Nephron progenitor cell (in vitro differentiated cells): ENCODE results near the gene NTF3.

Experiments
- DNase-seq: peaks from one replicate; pipeline ENCODE4 v3.0.0; 2021
- H3K27ac Mint-ChIP-seq: 2 replicates; pipeline ENCODE4 v1.8.0; 2021; ENCODE audit warnings: mild to moderate bottlenecking, moderate library complexity, mixed read lengths
- H3K27me3 Mint-ChIP-seq: 2 replicates; pipeline ENCODE4 v1.8.0; 2021; ENCODE audit warnings: mild to moderate bottlenecking, low read depth, mixed read lengths; ENCODE audit not compliant: poor library complexity
- H3K36me3 Mint-ChIP-seq: 2 replicates; pipeline ENCODE4 v1.8.0; 2021; ENCODE audit warnings: low read depth, mixed read lengths
- H3K4me1 Mint-ChIP-seq: 2 replicates; pipeline ENCODE4 v1.8.0; 2021; ENCODE audit warnings: mixed read lengths
- H3K4me3 Mint-ChIP-seq: 2 replicates; pipeline ENCODE4 v1.8.0; 2021; ENCODE audit warnings: mild to moderate bottlenecking, moderate library complexity, mixed read lengths
- H3K9me3 Mint-ChIP-seq: 2 replicates; pipeline ENCODE4 v1.8.0; 2021; ENCODE audit warnings: mild to moderate bottlenecking, moderate library complexity, mixed read lengths
- CTCF ChIP-seq: fragments of 200-600 bp; sonication (generic); IDR thresholded peaks from 2 replicates; pipeline ENCODE4 v1.5.0; 2021; ENCODE audit warnings: antibody characterized with exemption

The NTF3 gene

GRCh38 chr12:5494343-5494742, 62.4 kb downstream of the NTF3 start:
- Mint-ChIP-seq H3K27me3 (no peaks in the 10 kb centered on the region), H3K36me3 (peaks cover 5% of the 10 kb centered on the region), H3K4me3 (no peak overlapping the region), H3K27ac (no peak overlapping the region), H3K9me3 (no peaks in the 10 kb centered on the region), H3K4me1 (peaks cover 44% of the 10 kb centered on the region)
- no peak for DNase-seq
- no peak for TF ChIP-seq CTCF

GRCh38 chr12:5497329-5498053, 65.6 kb downstream of the NTF3 start:
- H3K9me3 Mint-ChIP-seq = no peaks in the 10 kb centered on the region
- H3K4me3 Mint-ChIP-seq = no peak overlapping the region
- TF ChIP-seq CTCF = no peak
- peaks cover 18% of the 10 kb centered on the region for H3K4me1 Mint-ChIP-seq
- H3K27ac Mint-ChIP-seq = no peak overlapping the region
- H3K27me3 Mint-ChIP-seq = peaks cover 7% of the 10 kb centered on the region
- peaks cover 5% of the 10 kb centered on the region for H3K36me3 Mint-ChIP-seq
- no peak for DNase-seq

- Mint-ChIP-seq H3K36me3 (peaks cover 5% of the 10 kb centered on the region), H3K27ac (no peak overlapping the region), H3K4me3 (no peak overlapping the region), H3K27me3 (peaks cover 10% of the 10 kb centered on the region), H3K4me1 (peaks cover 17% of the 10 kb centered on the region), H3K9me3 (no peaks in the 10 kb centered on the region)
- DNase-seq = no peak
- TF ChIP-seq CTCF = no peak
These were observed 66.2 kb downstream of the NTF3 start for GRCh38 chr12:5498076-5498475.

GRCh38 chr12:5498806-5499205, 66.9 kb downstream of the NTF3 start:
- Mint-ChIP-seq H3K36me3 (peaks cover 5% of the 10 kb centered on the region), H3K27me3 (peaks cover 11% of the 10 kb centered on the region), H3K27ac (no peak overlapping the region), H3K4me3 (no peak overlapping the region), H3K4me1 (peaks cover 17% of the 10 kb centered on the region), H3K9me3 (no peaks in the 10 kb centered on the region)
- TF ChIP-seq CTCF = no peak
- DNase-seq = no peak

GRCh38 chr12:5499566-5500330, 67.8 kb downstream of the NTF3 start:
- DNase-seq = no peak
- no peak for TF ChIP-seq CTCF
- Mint-ChIP-seq H3K4me3 (no peak overlapping the region), H3K27ac (no peak overlapping the region), H3K27me3 (peaks cover 11% of the 10 kb centered on the region), H3K36me3 (peaks cover under 1% of the 10 kb centered on the region), H3K9me3 (no peaks in the 10 kb centered on the region), H3K4me1 (peaks cover 15% of the 10 kb centered on the region)

GRCh38 chr12:5500331-5500659, 68.4 kb downstream of the NTF3 start:
- no peak for TF ChIP-seq CTCF
- peaks cover 15% of the 10 kb centered on the region for H3K4me1 Mint-ChIP-seq
- DNase-seq = no peak
- peaks cover 13% of the 10 kb centered on the region for H3K27me3 Mint-ChIP-seq
- H3K4me3 Mint-ChIP-seq = no peak overlapping the region
- H3K9me3 Mint-ChIP-seq = no peaks in the 10 kb centered on the region
- no peak overlapping the region for H3K27ac Mint-ChIP-seq
- no peaks in the 10 kb centered on the region for H3K36me3 Mint-ChIP-seq
